ENCODE measurements around the gene NRG3.

- no peak for TF ChIP-seq TAF1 (IDR thresholded peaks at IDR 0.05; ENCODE audit: low read depth, low read length)
- TF ChIP-seq POLR2AphosphoS5 (IDR thresholded peaks at IDR 0.05; ENCODE audit: low read depth, low read length): no peak
- TF ChIP-seq PAX5 (IDR thresholded peaks at IDR 0.05; ENCODE audit: insufficient read depth, low read length, severe bottlenecking): no peak
- TF ChIP-seq POLR2A (IDR thresholded peaks at IDR 0.05; ENCODE audit: low read depth, low read length): no peak
- no peak for TF ChIP-seq SPI1 (IDR thresholded peaks at IDR 0.05; ENCODE audit: low read depth, low read length)
- no peak for TF ChIP-seq POU2F2 (IDR thresholded peaks at IDR 0.05; ENCODE audit: low read depth, low read length)
These were observed at the start of gene NRG3 for GRCh38 chr10:81874875-81875466.

Measured in GM12891 (cell line).